Suppressor macrophage treated with lipopolysaccharide for 1 hour (primary cell): Measurements from ENCODE around the gene SLC4A8.

Experiments used
- DNase-seq, 3 donors: peaks; one replicate each; pipeline ENCODE4 v3.0.0-alpha.2; 2020 to 2022

Gene SLC4A8

DNA sequence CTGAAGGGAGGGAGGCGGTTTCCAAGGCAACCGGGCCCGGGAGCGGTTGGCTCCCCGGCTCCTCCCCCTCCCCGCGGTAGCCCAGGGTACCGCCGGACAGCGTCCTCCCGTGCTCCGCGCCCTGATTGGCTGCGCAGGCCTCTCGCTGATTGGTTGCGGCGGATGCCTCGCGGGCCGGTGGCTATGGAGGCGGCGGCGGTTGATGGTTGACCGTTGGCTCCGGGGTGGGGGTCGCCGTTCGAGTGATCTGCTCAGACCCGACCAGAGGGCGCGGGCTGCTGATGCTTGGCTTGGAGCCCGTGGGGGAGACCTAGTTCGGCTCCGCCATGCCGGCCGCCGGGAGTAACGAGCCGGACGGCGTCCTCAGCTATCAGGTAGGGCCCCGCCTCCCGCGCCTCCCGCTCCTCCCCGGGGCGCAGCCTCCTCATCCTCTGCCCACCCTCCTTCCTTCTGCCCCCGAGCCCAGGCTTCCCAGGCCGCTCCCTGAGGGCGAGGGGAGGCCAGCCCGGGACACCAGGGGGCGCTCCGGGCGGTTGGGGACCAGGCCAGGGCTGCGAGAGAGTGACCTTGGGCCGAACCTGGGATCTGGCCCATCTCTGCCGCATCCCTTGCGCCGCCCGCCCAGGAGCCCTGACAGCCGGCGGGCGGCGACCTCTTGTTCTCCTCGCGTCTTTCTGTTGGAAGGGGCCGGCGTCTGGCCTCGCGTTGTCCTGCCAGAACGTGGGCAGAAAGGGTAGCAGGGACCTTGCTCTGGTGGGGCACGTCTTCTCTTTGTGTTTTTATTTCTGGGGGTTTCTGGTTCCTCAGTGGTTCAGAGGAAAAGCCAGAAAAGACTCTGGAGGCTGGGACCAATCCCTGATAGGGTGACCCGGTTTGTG lies at the start of gene SLC4A8:
Gene SLC4A8, plus strand, starts transcription at position 170 of the 878 bp plus-strand sequence. Its CDS starts 157 bp downstream, at position 327.
- DNase-seq = peak; percentile 62 to 86 (median 69)

GRCh38 chr12:51374856-51375255 lies 49.8 kb upstream of the SLC4A8 start:
- DNase-seq = no peak

DNA sequence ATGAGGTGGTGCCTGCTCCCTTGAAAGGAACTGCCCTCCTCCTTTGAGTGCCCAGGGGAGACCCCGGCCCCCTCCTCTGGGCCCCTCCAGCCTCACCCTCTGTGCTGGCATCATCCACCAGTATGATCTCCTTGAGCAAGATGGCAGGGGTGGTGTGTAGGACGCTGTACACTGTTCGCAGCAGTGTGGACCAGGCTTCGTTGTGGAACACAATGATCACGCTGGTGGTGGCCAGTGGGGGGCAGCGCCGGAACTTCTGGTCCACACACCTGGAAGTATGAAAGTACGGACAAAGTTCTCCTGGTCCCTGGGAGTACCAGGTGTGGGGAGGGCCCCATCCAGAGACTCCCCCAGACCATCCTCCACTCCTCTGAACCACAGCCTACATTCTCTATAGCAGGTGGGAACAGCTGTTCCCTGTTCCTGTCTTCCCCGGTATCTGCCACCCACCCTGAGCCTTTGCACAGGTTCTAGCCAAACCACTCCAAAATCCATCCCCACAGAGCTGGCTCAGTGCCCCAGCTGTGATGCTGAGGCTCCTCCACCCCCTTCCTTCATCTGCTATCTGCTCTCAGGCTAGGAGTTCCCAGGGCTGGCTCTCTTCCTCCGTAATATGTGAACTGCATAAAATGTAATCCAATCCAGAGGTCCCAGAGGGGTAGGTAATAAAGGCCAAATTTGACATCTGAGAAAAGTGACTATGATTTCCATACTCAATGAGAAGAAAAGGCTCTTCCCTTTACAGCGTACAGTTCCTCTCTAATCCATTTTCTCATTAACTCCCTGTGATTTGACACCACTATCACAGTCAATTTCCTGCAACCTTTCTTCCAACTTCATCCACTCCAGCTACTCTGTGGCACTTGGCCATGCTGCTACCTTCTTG lies 47.3 kb upstream of the SLC4A8 start:
- DNase-seq = no peak

GRCh38 chr12:51378749-51379148 lies 45.9 kb upstream of the SLC4A8 start:
- no peak for DNase-seq

DNA sequence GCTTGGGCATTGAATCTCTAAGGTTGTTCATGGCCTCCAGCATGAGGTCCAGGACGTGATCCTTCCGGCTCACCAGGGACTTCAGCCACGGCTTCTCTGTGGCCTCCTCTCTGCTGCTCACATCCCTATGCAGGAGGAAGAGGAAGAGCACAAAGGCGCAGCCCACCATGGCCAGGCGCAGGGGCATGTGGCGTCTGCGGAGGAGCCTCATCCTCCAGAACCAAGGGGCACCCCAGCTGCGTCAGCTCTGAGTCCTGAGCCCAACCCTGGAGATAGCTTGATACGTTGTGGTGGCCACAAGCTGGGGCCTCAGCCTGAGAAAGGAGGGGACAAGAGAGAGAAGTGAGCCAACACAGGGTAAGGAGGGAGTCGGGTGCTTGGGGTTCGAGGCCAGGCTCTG lies 45.1 kb upstream of the SLC4A8 start:
- no peak for DNase-seq

- DNase-seq = no peak
Measured at GRCh38 chr12:51381226-51382079, 43.2 kb upstream of the SLC4A8 start.

- no peak for DNase-seq
Measured at GRCh38 chr12:51382173-51382572, 42.5 kb upstream of the SLC4A8 start.

- DNase-seq = no peak
Measured at GRCh38 chr12:51383269-51383905, 41.2 kb upstream of the SLC4A8 start.

DNA sequence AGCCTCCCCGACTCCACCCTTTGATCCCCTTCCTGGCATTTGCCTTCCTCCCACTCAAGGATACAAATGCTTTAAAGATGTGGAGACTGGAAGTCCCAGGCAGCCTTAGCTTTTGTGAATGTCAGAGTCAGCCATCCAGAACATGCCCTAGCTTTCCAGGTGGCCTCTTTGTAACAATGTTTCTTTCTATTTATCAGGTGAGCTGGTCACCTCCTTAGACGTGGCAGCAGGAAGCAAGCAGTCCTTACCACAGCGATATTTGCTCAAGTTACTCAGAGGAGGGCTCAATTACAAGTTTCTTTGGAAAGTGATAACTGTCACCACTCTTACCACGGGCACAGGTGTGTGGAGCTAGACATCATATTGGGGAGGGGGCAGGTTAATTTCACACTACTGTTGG lies 38.3 kb upstream of the SLC4A8 start:
- no peak for DNase-seq

DNA sequence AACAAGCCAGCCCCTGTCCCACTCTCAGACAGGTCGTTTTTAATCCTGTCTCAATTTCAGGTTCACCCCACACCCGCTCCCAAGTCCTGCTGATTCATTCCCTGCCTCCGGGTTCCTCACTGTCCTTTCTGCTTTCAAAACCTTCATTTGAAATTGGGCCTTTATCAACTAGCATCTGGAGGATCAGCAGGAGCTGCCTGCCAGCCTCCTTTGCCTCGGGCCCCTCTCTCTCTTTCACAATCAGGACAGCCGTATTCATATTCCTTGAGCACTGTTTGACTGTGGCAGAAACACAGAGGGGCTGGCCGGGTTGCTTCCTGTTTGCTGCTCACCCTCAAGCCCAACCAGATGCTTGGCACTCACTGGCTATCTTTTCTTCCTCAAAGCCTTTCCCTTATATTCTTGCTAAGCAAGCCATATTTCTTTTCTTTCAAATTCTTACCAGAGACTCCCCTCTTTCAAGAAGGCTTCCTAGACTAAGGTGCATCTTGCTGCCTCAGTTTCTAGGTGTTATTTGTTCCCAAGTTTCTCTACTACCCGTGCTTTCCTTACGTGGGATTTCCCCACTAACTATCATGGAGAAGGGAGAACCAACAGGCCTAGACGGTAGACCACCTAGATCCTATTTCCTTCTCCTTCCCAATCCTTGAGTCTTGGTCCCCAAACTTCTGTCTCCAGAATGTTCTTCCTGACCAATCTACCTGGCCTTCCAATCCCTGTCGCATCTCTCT lies 36.4 kb upstream of the SLC4A8 start:
- peak; percentile 61 to 65 (median 63) for DNase-seq

DNA sequence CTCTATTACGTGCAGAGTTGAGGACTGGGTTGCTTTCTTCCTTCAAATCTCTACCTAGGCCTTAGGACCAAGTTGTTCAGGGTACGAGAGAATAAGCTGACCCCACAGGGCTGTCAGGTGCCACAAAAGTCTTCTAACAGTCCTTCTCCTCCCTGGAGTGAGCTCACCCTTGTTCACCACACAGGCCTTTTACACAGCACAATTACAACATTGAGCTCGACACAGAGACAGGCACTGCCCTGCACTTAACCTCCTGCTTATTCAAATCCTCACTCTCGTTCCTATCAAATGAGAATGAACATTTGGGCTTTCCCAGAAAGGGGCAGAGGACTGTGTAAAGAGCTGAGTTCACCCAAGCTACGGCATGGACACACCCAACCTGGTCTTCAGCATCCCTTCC lies 35.8 kb upstream of the SLC4A8 start:
- DNase-seq = no peak

- DNase-seq = peak; percentile 84 to 91 (median 86)
Measured at GRCh38 chr12:51389302-51389999, 35.2 kb upstream of the SLC4A8 start.

DNA sequence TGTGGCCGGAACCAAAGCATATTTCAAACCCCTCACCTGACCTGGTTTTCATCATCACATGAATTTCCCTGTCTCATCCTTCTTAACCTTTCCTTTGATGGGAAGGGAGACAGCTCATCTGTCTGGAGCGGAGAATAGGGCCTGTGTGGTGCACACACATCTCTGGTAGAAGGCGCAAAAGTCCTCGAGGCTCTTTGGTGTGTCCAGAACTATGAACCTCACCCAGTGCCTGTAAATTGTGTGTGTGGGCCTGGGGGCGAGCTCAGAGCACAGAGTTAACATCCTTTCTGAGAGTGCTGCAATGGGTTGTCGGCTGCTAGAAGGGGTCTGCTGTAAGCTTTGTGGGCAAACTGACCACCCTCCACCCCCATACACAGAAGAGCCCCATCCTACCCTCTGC lies 34.2 kb upstream of the SLC4A8 start:
- DNase-seq = no peak

DNA sequence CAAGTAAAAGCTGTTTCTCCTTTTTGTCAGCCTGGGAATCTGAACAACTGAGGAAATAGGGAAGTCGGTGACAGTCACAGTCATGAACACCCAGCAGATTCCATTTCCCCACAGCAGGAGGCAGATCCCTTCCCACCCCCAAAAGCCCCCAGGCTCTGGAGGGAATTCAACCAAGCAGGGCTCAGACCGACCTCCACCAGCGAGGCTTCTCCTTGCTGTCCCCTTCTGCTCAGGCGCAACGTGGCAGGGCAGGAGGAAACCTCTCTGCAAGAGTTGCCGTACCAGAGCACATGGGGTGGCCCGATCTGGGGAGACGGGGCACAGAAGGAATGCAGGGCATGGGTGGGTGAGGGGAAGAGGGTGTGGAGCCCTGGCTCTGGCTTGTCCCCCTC lies 33.7 kb upstream of the SLC4A8 start:
- DNase-seq = peak; percentile 90 to 92 (median 91)

DNA sequence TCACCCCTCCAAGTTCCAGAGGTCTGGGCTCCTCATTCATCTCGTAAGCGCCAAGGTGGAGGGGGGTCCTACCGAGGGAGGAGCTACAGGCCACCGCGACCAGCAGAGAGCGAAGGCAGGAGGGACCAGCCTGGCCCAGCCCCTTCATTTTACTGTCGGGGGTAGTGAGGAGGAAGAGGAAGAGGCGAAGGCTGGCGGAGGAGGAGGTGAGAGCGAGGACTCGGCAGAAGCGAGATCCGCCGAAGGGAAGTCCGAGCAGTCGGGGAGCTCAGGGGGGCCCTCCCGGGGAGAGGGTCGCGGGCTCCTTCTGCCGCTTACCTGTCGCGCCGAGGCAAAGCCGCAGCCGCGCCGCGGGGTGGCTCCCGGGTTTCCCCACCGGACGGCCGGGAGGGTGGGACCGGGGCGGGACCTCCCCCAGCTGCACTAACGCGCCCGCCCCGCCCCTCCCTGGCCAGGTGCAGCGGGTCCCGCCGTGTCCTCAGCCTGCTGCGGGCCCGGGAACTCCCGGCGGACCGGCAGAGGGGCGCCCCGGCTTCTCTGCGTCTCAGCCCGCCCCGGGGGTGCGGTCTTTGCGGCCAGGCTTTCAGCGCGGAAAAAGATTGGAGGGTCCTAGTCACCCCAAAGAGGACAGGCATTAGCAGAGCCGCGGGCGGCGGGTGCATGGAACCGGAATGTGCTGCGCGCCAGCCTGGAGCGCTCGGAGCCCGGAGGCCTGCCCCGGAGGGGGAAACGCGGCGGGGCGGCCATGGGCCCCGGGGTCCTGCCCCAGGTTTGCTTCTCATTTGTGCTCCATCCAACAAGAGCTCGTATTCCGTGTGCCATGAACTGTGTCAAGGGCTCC lies 33.1 kb upstream of the SLC4A8 start, which contains the start of gene GALNT6:
Gene GALNT6, minus strand, starts transcription at position 124 of the 841 bp plus-strand sequence. CDS start 11,625 bp downstream, outside the sequence.
- DNase-seq = peak; percentile 44 to 80 (median 46)

DNA sequence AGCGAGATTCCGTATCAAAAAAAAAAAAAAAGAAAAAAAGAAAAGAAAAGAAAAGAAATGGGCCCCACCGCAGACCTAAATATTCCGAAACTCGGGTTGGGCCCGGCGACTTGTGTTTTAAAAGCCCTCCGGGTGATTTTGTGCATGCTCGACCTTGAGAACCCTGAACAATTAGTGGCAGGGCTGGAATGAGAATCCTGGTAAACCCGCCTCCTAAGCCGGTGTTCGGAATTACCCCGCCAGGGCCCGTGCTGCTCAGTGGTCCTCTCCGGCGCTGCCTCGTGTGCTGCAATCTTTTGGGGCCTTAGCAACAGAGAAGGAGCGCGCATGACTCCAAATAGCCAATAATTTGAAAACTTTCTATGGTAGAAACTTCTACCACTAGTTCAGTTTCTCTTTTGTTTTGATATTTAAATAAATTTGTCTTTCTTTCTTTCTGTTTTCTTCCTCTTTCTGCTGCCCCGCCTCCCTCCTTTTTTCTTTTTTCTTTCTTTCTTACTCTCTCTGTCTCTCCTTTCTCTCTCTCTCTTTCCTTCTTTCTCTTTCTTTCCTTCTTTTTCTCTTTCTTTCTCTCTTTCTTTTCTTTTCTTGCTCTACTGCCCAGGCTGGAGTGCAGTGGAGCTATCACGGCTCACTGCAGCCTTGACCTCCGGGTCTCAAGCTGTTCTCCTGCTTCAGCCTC lies 31.9 kb upstream of the SLC4A8 start:
- peak; percentile 73 to 80 (median 79) for DNase-seq

DNA sequence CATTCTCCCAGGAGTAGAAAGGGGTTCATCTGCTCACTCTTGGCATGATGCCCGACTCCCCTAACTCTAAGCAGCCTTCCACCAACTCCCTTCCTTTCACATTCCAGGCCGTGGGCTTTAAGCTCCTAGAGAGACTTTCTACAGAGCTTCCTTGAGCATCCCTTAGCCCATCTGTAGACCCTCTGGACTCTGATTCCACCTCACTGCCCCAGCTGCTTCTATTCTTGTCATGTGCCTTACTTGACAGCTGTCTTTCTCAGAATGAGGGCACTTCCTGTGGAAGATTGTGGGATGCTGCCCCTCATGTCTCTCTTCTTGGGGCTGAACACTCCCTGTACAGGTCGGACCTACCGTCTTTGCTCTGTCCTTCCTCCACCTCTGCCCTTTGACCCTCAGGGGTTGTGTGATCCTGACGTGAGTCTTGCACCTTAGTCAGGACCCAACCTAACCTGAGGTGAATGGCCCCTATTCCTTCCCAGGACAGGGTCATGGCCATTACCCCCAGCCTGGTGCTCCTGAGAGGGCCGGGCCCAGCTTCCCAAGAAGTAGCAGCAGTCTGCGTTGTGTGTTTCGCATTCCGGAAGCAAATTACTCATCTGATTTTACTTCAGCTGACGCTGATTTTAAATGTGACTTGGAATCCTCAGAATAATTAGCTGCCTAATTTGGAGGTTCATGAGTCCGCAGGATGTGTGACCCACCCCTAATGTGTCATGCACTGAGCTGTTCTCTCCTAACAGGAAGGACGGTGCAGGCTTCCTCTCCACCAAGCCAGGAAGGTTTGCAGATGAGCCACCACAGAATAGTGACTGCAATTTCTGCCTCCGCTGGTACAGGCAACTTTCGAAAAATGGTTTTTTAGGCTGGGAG lies 30.7 kb upstream of the SLC4A8 start:
- DNase-seq = peak; percentile 90 to 98 (median 94)
